H1 (cell line): Measurements from ENCODE around the gene AGBL4. TPM values are rescaled to one million over a fixed set of nuclear protein-coding genes. Genes with fewer than 3 reads are reported as not detected.

Source experiments
- polyA plus RNA-seq, 7 experiments: library from polyadenylated mRNA; depleted of rRNA in 3 of 7; stranded (reverse) in 5 of 7; unstranded in 2 of 7; fragments of >200 nt in 5 of 7; fragments of 200-250 nt in 2 of 7; gene quantifications; 1 replicate in 5 of 7; 2 replicates in 1 of 7; 4 replicates in 1 of 7; pipeline versions ENCODE4 v1.2.1 to v1.2.3, GENCODE V29; 2011 to 2013; ENCODE audit warnings: missing spikeins in 2 of 7, mixed read lengths in 2 of 7
- total RNA-seq: library from RNA; stranded (reverse); fragmentation: NEBNext Ultra II Directional; extraction: Animal tissue kit (Norgen Biotek cat#: 25700); gene quantifications from 2 replicates; pipeline ENCODE4 v1.2.1, GENCODE V29; 2021
- TF ChIP-seq, protein P1 (sequence below), 3 experiments: IDR thresholded peaks; 1 replicate in 2 of 3; 2 replicates in 1 of 3; pipeline versions ENCODE4 v1.5.1 to v1.6.1; 2011; ENCODE audit warnings: low read length in 3 of 3, mild to moderate bottlenecking in 3 of 3, inconsistent platforms in 2 of 3, low read depth in 1 of 3, moderate library complexity in 1 of 3; ENCODE audit not compliant: insufficient read depth in 1 of 3; ENCODE audit errors: control extremely low read depth in 1 of 3

AGBL4 gene
- total and polyA plus RNA-seq, 2 of the 8 experiments (the other 6 are each of a cell fraction or from before 2014, with no cell fraction given), result 0.41 to 0.45 TPM

DNA sequence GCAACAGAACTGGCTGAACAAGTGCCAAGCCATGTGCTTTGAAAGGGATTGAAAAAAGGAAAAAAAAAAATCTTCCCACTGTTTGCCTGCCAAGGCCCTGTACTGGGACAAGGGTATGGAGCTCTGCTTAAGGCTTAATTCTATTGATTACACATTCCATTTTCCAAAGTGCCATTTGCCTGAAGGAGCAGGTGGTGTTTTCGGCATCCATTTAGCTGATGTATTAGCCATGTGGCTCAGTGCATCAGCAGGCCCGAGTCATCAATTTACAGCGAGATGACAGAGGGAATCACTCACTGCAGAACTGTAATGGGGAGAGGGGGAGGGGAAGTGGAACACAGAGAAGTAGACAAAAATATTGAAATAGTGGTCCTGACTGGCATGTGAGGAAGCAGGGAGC, 1102.9 kb downstream of the AGBL4 start (continued):
- TF ChIP-seq, protein P1, sequence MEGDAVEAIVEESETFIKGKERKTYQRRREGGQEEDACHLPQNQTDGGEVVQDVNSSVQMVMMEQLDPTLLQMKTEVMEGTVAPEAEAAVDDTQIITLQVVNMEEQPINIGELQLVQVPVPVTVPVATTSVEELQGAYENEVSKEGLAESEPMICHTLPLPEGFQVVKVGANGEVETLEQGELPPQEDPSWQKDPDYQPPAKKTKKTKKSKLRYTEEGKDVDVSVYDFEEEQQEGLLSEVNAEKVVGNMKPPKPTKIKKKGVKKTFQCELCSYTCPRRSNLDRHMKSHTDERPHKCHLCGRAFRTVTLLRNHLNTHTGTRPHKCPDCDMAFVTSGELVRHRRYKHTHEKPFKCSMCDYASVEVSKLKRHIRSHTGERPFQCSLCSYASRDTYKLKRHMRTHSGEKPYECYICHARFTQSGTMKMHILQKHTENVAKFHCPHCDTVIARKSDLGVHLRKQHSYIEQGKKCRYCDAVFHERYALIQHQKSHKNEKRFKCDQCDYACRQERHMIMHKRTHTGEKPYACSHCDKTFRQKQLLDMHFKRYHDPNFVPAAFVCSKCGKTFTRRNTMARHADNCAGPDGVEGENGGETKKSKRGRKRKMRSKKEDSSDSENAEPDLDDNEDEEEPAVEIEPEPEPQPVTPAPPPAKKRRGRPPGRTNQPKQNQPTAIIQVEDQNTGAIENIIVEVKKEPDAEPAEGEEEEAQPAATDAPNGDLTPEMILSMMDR (IDR thresholded peaks at IDR 0.05; ENCODE audit: control extremely low read depth in 1 of 3, insufficient read depth in 1 of 3, low read depth in 1 of 3, low read length in 3 of 3), result no peak
